HG02885 (cell line): ENCODE results near the gene CCDC85C.

Experiments used
- ATAC-seq: cut with Tn5 transposase; IDR thresholded peaks from one replicate; pipeline ENCODE4 v1.9.1; 2021; ENCODE audit warnings: mild to moderate bottlenecking; ENCODE audit not compliant: unreplicated experiment, poor library complexity

CCDC85C gene

DNA sequence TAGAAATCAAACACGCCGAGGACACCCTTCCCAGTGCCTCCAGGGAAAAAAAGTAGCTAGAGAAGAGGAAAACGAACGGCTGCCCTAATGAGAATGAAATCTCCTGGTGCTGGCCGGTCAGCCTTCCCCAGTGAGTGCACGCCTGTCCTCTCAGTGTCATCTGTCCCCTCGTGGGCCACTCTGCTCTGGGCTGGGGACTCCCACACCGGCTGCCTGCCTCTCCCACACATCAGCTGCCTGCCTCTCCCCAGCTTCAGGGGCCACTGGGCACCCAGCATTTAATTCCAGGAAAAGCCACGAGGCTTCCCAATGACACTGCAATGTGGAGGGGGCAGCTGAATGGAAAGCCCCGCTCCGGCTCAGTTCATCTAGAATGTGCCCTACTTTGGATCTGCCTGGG lies 59.0 kb downstream of the CCDC85C start:
- no peak for ATAC-seq

DNA sequence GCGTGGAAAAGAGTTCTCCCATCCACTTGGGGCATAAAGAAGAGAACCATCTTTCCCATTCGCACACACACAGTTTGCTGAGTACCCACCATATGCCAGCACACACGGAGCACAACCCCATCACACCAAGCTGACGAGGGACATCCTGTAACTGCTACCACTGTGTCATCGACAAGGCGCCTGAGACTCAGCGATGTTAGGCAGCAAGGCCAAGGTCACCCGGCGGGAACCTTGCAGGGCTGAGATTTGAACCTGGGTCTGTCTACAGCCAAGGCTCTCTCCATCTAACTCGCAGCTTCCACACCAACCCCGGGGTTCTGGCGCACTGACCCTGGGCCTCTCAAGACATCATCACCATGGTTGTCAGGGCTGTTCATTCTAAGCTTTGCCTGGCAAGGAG lies 60.0 kb downstream of the CCDC85C start:
- ATAC-seq: no peak

DNA sequence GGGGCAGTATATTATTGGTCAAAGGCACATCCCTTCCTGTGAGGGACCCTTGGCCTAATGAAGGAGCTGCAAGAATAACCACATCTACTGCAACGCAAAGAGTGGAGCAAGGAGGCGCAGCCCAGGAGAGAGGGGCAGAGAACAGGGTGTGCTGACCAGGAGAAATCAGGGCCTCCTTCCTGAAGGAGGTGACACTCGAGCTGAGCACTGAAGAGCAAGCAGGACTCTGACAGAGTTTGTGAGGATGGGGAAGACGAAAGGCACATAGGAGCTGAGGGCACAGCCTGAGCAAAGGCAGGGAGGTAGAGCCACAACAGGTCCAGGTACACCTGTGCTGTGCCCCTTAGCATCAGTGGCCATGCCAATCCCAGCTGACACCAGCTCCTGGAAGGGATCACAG lies 60.6 kb downstream of the CCDC85C start:
- ATAC-seq: no peak

DNA sequence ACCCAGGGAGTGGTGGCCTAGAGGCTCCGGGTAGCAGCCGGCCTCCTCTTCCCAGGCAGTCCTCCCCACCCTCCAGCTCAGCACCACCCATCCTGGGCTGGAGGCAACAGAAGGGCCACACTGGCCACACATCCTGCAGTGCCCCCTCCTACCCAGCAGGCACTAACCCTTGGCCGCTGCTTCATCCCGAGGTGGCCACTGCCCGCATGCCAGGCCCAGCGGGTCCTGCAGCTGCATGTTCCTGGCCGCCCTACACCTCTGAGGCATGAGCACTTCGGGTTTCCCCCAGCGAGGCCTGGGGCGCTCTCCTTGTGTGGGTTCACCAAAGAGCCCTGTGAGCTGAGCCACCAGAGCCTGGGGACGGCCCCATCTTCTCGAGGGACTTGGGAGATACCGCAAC lies 61.4 kb downstream of the CCDC85C start:
- ATAC-seq: no peak

DNA sequence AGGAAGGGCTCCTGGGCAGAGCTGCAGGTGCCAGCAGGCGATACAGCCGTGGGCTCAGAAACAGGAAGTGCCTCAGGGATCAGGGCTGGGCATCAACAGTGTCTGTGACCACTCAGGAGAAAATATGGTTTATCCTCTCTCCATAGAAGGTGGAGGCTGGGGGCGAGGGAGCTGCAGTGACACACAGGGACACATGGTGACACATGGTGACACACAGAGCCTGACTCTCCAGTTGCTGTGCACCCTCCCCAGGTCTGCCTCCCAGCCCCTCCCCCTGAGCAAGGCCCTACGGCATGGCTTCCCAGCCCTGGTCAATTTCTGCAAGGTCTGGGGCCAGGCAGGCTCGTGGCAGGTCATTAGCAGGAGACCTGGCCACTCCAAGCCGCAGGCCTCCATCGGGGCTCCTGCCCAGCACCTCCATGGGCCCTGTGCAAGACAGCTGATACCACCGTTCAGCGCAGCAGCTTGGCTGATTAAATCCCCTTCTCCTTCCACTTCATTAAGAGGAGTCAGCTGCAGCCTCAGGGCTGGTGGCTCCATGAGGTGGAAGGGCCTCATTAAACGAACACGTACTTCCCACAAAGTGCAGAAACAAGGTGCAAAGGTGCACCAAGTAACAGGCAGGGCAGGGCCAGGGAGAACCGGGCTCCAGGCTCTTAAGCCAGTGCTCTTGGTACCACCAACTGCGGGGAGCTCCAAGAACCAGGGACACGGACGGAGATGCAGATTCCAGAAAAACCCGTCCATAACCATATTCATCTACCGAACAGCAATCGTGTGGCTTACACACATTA lies 62.1 kb downstream of the CCDC85C start:
- no peak for ATAC-seq

DNA sequence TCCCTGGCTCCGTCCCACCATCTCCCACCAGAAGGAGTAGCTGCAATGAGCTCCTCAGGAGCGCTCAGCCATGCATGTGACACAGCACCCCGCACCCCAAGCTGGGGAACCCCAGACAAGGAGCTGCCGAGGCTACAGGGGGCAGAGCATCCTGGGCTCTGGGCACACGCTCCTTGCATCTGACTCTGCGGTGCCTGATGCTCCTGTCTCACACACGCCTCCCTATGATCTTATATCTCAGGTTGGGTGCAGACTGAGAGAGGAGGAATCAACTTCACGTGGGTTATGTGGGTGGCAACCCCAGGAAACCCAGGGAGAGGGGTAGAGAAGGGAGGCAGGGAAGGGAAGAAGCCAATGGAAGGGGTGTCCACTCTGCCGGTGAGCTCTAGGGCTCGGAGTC lies 62.8 kb downstream of the CCDC85C start:
- ATAC-seq: no peak

DNA sequence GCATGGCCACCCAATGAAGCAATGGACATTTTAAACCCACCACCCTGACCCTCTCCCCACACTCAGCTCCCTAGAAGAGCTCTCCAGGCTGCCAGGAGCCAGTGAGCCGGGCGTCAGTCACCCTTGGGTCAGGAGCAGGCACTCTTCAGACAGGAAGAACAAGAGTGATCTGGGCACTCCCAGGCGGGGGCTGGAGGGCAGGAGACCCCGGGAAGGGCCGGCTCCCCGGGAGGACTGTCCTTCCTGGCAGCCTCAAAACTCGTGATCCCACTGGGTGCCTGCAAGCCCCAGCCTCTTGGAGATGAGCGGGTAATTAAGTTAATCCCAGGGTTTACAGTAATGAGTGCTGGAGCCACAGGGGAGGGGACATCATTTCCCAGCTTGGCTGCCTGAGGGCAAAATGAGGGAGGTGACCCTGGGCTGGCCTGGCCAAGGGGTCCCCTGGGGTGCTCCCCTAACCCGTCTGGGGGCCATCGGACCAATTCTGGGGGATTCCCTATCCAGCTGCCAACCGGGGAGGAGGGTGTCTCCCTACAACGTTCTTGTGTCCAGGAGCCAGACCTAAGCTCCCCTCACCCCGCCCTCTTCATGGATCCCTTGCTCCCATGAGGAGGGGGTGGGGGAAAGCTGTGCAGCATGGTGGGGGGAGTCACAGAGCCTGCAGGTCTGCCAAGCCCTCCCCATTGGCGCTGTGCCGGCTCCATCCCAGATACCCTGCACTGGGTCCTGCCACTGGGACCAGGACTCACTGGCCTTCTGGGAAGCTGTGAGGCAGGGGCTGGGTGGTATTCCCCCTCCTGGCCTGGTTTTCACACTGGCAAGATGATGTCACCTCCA lies 63.6 kb downstream of the CCDC85C start:
- no peak for ATAC-seq

DNA sequence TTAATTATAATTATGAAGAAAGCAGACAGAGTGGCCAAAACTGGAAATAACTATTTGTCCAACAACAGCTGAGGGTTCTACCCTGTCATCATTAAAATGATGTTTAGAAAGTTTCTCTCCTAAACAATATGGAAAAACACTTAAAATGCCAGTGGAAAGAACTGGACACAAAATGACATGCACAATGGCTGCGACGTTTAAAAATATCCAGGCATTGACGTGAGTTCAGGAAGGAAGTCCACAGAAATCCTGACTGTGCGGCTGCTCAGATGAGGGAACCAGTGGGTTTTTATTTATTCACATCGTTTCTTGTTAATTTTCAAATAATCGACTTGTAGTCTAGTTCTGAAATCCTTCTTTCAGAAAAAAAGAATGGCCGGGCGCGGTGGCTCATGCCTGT lies 64.5 kb downstream of the CCDC85C start:
- ATAC-seq: no peak

DNA sequence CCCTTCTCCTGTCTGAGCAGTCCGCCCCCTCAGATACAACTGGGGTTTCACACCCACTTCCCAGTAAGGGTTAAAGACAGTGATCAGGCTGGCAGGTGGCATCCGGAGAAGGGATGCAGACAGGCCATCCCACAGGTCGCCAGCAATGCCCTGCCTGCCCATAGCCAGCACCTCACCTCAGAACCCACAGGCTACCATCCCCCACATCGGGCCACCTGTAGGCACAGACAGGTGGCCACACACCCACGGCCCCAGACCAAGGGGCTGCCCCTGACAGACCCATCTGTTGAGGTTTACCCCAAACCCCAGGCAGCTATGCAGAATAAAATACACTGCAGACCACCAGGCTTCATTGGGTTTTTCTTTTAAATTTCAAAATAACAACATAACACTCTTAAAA lies 65.3 kb downstream of the CCDC85C start:
- no peak for ATAC-seq

DNA sequence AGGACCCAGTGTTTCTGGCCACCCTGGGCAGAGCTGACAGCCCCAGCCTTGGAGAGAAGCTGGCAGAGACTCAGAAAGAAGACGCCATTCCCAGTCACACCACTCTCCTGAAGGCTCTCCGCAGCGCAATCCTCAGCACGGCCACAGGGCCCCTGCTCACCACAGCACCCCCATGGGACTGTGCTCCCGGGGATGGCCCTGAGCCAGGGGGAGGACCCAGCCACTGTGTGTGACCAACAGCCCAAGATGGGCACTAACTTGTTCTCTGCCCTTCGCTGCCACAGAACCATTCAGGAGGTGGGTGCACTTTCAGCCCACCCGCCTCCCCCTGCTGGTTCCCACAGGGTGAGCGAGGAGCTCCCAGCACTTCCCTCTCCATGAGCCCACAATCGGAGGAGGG lies 65.7 kb downstream of the CCDC85C start:
- no peak for ATAC-seq

DNA sequence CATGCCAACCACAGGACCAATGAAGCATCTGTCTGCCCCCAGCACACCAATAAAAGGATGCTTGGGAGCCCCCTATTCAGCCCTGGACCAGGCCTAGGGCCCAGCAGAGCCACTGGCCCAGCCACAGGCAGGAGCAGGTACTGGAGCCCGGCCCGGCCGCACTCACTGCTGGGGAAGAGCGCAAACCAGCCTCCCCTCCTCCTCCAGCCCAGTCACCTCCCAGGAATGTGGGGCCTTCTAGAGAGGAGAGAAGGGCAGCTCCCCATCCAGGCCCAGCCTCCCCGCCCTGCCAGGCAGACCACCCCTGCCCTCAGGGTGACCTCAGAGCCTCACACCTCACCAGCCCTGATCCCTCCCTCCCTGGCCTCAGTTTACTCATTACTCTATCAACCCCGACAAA lies 66.6 kb downstream of the CCDC85C start:
- ATAC-seq: no peak

DNA sequence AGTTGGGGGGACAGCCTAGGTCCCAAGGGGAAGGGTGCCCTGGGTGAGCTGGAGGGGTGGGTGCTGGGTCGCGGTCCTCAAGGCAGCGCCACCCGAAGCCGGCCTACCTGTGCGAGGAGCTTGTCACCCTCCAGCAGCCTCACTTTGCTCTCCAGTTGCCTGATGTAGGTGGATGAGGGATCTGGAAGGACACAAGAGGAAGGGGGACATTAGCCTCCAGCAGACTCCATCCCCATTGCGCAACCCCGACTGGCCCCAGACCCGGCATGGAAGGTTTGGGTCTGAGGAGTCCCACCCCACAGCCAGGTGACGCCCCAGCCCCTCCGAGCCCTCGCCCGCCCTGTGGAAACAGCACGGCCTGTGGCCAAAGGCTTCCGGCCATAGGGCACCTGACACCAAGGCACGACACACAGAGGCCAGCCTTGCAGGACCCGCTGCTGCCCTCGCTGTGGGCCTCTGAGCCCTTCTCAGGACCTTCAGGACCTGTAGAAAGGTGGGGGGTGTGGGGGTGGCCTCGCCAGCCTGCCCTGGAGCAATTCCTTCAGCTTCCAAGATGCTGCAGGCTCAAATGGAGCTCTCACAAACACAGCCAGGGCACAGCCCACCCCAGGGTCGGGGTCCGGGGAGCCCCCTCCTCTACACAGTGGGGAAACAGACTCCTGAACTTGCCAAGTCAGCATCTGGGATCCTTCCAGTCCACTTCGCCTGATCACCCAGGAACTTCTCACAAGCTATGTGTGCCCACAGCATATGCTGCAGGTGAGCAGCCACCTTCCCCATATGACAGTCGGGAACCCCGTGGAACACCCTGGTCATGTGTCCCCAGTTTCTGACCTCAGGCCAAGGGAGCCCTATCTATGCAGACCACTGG lies 67.9 kb downstream of the CCDC85C start:
- ATAC-seq: no peak

DNA sequence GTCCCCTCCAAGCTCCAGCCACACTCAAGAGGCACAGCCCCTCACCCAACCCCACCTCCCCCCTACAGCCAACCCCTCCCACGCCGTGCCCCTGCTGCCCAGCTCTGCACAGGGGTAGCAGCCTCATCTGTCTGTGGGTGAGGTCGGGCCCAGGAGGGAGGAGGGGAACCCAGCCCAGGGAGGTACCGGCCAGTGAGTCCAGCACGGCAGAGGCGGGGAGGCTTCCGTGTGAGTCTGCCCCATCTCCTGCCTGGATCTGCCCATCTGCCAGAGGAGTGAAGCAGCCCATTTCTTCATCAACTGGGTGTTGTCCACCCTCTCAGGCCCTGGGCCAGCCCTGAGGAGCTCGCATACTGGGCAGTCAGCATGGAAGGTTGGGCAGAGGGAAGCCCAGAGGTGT lies 68.6 kb downstream of the CCDC85C start:
- no peak for ATAC-seq

DNA sequence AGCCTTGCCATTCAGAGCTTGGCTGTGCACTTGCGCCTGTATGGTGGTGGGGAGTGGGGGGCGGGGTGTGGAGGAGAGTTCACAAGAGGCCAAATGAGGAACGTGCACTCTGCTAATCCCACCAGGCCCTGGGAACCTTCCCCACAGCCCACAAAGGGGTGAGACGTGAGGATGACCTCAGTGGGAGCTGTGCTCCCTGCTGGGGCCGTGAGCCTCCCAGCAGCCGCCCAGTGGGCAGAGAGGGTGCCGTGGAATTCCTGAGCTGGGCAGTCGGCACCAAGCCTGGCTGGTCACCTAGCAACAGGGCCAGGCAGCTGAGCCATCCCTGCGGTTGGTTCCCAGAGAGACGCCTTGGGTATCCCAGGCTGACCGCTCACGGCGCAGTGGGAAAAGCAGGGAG lies 69.1 kb downstream of the CCDC85C start:
- no peak for ATAC-seq

DNA sequence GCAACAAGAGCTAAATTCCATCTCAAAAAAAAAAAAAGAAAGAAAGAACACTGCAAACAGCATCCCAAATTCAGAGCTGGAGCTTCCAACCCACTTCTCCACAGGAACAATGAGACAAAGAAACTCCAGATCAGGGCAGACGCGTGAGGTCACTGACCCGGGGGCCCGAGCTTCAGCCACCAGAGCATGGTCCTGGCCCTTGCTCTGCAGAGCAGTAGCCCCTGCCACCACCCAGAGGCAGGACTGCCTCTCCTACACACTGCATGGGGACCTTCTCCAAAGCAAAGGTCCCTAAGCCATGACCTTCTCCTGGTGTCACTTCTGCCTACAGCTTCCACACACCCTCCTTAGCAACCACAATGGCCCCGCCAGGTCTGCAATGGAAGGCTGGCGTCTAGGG lies 69.7 kb downstream of the CCDC85C start:
- no peak for ATAC-seq

DNA sequence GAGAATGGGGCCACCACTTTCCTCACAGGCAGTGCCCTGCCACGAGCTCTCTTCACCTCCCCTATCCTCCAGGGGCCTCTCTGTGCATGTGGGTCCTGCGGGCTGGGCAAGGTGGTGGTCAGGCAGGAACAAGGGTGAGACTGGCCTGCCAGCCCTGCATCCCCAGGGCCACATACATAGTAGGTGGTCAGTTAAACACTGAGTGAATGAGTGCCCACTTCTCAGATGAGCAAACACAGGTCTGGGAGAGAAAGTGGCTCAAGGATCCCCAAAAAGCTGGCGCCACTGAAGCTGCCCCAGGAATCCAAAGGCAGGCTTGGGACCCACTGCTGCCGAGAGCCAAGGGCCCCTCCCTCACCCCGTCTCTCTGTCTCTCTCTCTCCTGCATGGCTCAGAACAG lies 71.7 kb downstream of the CCDC85C start:
- no peak for ATAC-seq

DNA sequence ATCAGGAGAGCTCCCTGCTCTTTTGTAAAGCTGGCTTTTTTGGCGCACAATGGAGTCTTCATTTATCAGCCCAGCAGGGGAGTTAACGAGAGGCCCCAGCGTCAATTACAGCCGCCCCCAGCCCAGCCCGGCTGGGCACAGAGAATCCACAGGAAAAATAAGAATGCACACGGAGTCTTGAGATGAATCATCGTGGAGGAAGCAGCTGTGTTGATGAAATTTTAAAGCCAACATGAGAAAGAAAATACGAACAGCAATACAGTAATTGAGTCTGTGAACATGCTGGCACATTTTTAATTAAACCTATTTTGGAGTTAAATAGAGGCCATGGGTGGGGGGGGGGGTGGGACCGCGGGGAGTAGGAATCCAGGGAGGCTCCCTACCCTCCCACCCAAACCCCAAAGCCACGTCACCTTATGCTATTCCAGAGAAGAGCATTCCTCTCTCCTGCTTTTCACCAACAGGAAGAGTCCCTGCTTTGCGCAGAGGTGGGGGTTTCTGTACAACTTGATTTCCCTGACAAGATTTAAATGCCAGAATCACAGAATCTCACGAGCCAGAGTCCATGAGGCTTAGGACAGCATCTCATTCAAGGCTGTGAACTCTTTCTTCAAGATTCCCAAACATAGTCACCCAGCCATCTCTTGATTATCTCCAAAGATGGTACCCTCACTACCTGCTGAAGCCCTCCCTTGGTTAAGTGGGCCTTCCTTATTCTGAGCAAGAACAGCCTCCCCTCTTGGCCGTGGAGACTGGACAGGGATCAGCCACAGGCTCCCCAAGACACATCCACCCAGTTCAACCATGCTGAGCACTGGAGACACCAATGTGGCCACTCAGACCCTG lies 72.5 kb downstream of the CCDC85C start:
- no peak for ATAC-seq

DNA sequence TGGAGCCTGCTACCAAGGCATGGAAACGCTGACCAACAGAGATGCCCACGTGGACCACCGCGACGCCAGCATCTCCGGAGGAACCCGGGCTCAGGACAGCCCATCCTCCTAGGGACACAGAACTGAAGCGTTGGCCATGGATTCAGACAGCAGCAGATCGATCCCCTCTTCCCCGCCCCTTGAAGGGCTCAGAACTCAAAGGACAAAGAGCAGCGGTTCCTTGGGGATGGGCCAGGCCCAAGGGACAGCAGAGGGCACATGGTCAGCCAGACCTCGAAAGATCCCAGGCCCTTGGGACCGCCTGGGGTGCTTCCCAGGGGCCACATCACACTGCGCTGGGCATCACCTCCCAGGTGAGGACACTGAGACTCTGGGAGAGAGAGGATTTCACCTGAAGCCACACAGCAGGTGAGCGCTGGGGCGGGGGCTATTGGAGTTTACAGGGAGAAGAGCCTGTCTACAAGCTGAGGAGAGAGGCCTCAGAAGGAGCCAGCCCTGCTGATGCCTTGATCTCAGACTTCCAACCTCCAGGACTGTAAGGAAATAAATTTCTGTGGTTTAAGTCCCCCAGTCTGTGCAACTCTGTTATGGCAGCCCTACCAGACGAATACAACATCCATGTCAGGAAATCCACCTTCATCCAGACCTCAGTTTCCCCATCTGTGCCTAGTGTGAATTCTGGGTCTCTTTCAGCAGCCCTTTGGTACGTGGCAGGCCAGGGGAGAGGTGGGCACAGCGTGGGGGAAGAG lies 73.4 kb downstream of the CCDC85C start:
- no peak for ATAC-seq

DNA sequence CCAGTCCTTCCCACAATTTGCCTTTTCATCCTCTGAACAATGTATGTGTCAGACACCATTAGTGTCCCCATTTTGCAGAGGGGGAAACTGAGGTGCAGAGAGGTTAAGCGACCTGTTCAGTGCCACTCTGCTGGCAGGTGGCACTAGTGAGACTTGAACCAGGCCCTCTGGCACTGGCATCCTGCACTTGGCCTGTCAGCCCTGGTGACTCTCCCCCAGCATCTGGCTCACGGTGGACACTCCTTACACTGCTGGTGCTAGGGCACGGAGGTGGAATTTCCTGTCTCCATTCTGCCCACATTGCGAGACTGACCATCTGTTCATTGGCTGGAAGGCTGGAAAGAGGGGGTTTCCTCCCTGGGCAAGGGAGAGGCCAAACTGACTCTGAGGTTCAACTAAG lies 74.1 kb downstream of the CCDC85C start:
- no peak for ATAC-seq
